IMR-90 (cell line): ENCODE data around the gene GOT2. TPM values are rescaled to one million over a fixed set of nuclear protein-coding genes. Genes with fewer than 3 reads are reported as not detected.

Experiments used
- ATAC-seq: fragments of 200-7000 bp; cut with Tn5 transposase; 2 replicates; pipeline ENCODE4 v1.9.1; 2020; ENCODE audit warnings: low read depth, mild to moderate bottlenecking, moderate library complexity
- BruUV-seq: library from RNA; stranded (reverse); fragments of 400-500 nt; replicated peaks from 2 replicates; lab custom pipeline; 2021; lab: Mats Ljungman, UMichigan
- CTCF ChIA-PET: fragments of 300-600 bp; formaldehyde crosslinking; extraction: SDS; loops from one replicate; lab custom pipeline; 2021; ENCODE audit warnings: antibody characterized with exemption; lab: Yijun Ruan, JAX
- POLR2A ChIA-PET: fragments of 300-600 bp; sonication (Branson Sonifier 250); formaldehyde crosslinking; loops from one replicate; lab custom pipeline; 2022; ENCODE audit warnings: antibody characterized with exemption; ENCODE audit not compliant: unreplicated experiment; lab: Charles Lee
- DNase-seq: peaks from one replicate; pipeline ENCODE4 v3.0.0; 2013
- H2AFZ ChIP-seq: replicated peaks from 2 replicates; pipeline ENCODE3; 2013; ENCODE audit warnings: low read length, mild to moderate bottlenecking; ENCODE audit not compliant: poor library complexity
- H2AK5ac ChIP-seq: 2 replicates; pipeline ENCODE4 v1.6.1; 2013; ENCODE audit warnings: low read depth, low read length, inconsistent platforms
- H2AK9ac ChIP-seq: replicated peaks from 2 replicates; pipeline ENCODE3; 2013; ENCODE audit warnings: mild to moderate bottlenecking, low read depth, low read length, moderate library complexity; ENCODE audit not compliant: poor library complexity
- H2BK120ac ChIP-seq: 2 replicates; pipeline ENCODE4 v1.6.1; 2013; ENCODE audit warnings: low read depth, low read length, inconsistent platforms
- H2BK15ac ChIP-seq: 3 replicates; pipeline ENCODE4 v1.6.1; 2013; ENCODE audit warnings: low read depth, low read length, inconsistent platforms
- H2BK20ac ChIP-seq: 2 replicates; pipeline ENCODE4 v1.6.1; 2013; ENCODE audit warnings: low read depth, mild to moderate bottlenecking, inconsistent platforms, low read length, moderate library complexity
- H2BK5ac ChIP-seq: 2 replicates; pipeline ENCODE4 v1.6.1; 2013; ENCODE audit warnings: mild to moderate bottlenecking, low read depth, low read length, inconsistent platforms; ENCODE audit not compliant: poor library complexity, severe bottlenecking
- H3K14ac ChIP-seq: replicated peaks from 2 replicates; pipeline ENCODE4 v1.6.1; 2013; ENCODE audit warnings: low read depth, low read length, inconsistent platforms
- H3K18ac ChIP-seq: 2 replicates; pipeline ENCODE4 v1.6.1; 2013; ENCODE audit warnings: low read depth, low read length, control low read depth
- H3K23ac ChIP-seq: 2 replicates; pipeline ENCODE4 v1.6.1; 2013; ENCODE audit warnings: low read depth, low read length, inconsistent platforms
- H3K27ac ChIP-seq: 2 replicates; pipeline ENCODE4 v1.5.1; 2013; ENCODE audit warnings: mild to moderate bottlenecking, control low read depth, low read length; ENCODE audit not compliant: insufficient read depth
- H3K27me3 ChIP-seq: 2 replicates; pipeline ENCODE4 v1.6.1; 2013; ENCODE audit warnings: low read length; ENCODE audit not compliant: control insufficient read depth, insufficient read depth
- H3K36me3 ChIP-seq: 2 replicates; pipeline ENCODE4 v1.6.1; 2013; ENCODE audit warnings: low read length, mixed read lengths; ENCODE audit not compliant: control insufficient read depth, insufficient read depth
- H3K4ac ChIP-seq: 2 replicates; pipeline ENCODE4 v1.6.1; 2013; ENCODE audit warnings: low read depth, low read length, inconsistent platforms
- H3K4me1 ChIP-seq: 2 replicates; pipeline ENCODE4 v1.6.1; 2013; ENCODE audit warnings: low read length, mixed read lengths; ENCODE audit not compliant: control insufficient read depth, insufficient read depth
- H3K4me2 ChIP-seq: 2 replicates; pipeline ENCODE4 v1.6.1; 2013; ENCODE audit warnings: low read depth, mild to moderate bottlenecking, control low read depth, low read length, moderate library complexity
- H3K4me3 ChIP-seq: 2 replicates; pipeline ENCODE4 v1.5.1; 2013; ENCODE audit warnings: low read depth, mild to moderate bottlenecking, control low read depth, low read length, moderate library complexity; ENCODE audit not compliant: insufficient read depth
- H3K56ac ChIP-seq: 2 replicates; pipeline ENCODE4 v1.6.1; 2013; ENCODE audit warnings: low read length, inconsistent platforms; ENCODE audit not compliant: insufficient read depth; ENCODE audit errors: extremely low read depth
- H3K79me1 ChIP-seq, 2 experiments: 2 replicates each; pipeline ENCODE4 v1.6.1; 2013; ENCODE audit warnings: low read length in 2 of 2, inconsistent platforms in 1 of 2, low read depth in 1 of 2
- H3K9ac ChIP-seq: 2 replicates; pipeline ENCODE4 v1.6.1; 2013; ENCODE audit warnings: low read depth, low read length, control low read depth
- H3K9me1 ChIP-seq: 2 replicates; pipeline ENCODE4 v1.6.1; 2013; ENCODE audit warnings: low read length, inconsistent platforms; ENCODE audit not compliant: insufficient read depth
- H3K9me3 ChIP-seq: 2 replicates; pipeline ENCODE4 v1.6.1; 2013; ENCODE audit warnings: low read length; ENCODE audit not compliant: control insufficient read depth, insufficient read depth
- H4K20me1 ChIP-seq: 2 replicates; pipeline ENCODE4 v1.6.1; 2013; ENCODE audit warnings: low read length, inconsistent platforms; ENCODE audit not compliant: insufficient read depth
- H4K5ac ChIP-seq: 2 replicates; pipeline ENCODE4 v1.6.1; 2013; ENCODE audit warnings: mild to moderate bottlenecking, low read depth, low read length, control low read depth
- H4K8ac ChIP-seq, 2 experiments: 2 replicates each; pipeline ENCODE4 v1.6.1; 2013; ENCODE audit warnings: low read depth in 2 of 2, low read length in 2 of 2, control low read depth in 1 of 2, inconsistent platforms in 1 of 2
- H4K91ac ChIP-seq: 2 replicates; pipeline ENCODE4 v1.6.1; 2013; ENCODE audit warnings: low read depth, low read length, inconsistent platforms; ENCODE audit not compliant: insufficient read depth
- MAFK ChIP-seq: IDR thresholded peaks from 2 replicates; pipeline ENCODE4 v1.6.1; 2012; ENCODE audit warnings: low read depth, low read length, improper control_type of control experiment
- RAD21 ChIP-seq: IDR thresholded peaks from 2 replicates; pipeline ENCODE4 v1.6.1; 2012; ENCODE audit warnings: low read length, improper control_type of control experiment
- SMC3 ChIP-seq: fragments of 150-350 bp; IDR thresholded peaks from 2 replicates; pipeline ENCODE4 v1.6.1; 2016; ENCODE audit warnings: low read depth, mild to moderate bottlenecking, antibody characterized with exemption, low read length, moderate library complexity
- WGBS, 2 experiments: methylation state at CpG; one replicate each; pipeline versions ENCODE4 v1.1.5 to v1.1.7; 2013; ENCODE audit warnings: missing lambda C conversion rate in 2 of 2; ENCODE audit not compliant: insufficient read length in 1 of 2; ENCODE audit errors: extremely low coverage in 2 of 2; 5-methylcytosine and 5-hydroxymethylcytosine counted together
- dilution Hi-C: fragments of 300-500 bp; cut with HindIII; formaldehyde crosslinking; loops from one replicate; pipeline ENCODE4 v1.14.3; 2018; ENCODE audit warnings: low sequenced_read_pairs; ENCODE audit not compliant: unreplicated experiment
- in situ Hi-C: fragments of 300-500 bp; cut with MboI; formaldehyde crosslinking; loops from 3 replicates; pipeline ENCODE4 v1.14.3; 2019; ENCODE audit warnings: low sequenced_read_pairs, inconsistent platforms, mixed read lengths
- intact Hi-C: fragments of 100-400 bp; cut with micrococcal nuclease; formaldehyde crosslinking; loops from 2 replicates; pipeline ENCODE4 v1.10.0; 2022
- polyA plus RNA-seq, 3 experiments: library from polyadenylated mRNA; depleted of rRNA; stranded (reverse); fragments of >200 nt; gene quantifications; 2 replicates each; pipeline ENCODE4 v1.2.3, GENCODE V29; 2012; ENCODE audit warnings: low replicate concordance in 1 of 3
- total RNA-seq: library from RNA; depleted of rRNA; stranded (reverse); fragments of >200 nt; gene quantifications from 2 replicates; pipeline ENCODE4 v1.2.3, GENCODE V29; 2012

Gene GOT2
- total and polyA plus RNA-seq, 2 of the 4 experiments (the other 2 are of a cell fraction): 50.2 to 60.2 TPM

DNA sequence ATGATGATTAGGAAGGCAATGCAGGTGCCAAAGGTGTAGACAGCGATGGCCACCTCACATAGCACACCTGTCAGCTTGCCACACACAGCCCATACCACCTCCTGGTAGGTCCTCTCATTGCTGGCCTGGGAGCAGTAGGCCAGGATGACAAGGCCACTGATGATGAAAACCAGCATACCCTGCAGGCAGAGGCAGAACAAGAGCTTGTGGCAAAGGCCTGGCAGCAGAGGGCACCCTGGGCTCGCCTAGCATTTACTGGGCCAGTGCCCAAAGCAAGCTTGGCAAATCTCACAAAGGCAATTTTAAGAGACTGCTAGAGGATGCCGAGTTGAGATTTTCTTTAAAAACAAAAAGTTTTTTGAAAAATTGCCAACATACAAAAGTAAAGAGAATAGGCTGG is 55.4 kb downstream of the GOT2 start:
- no peak overlapping the region for H2BK120ac ChIP-seq
- peak overlapping the region; percentile 80 for H2AK9ac ChIP-seq
- BruUV-seq: no TSS peak
- H3K4me1 ChIP-seq: peaks cover 6% of the 10 kb centered on the region
- H3K56ac ChIP-seq: no peak overlapping the region
- no peaks in the 10 kb centered on the region; the same call in 1 of the 2 replicates for H4K20me1 ChIP-seq
- no peak overlapping the region for H3K14ac ChIP-seq
- no peak overlapping the region for H2BK15ac ChIP-seq
- H3K4me3 ChIP-seq: no peak overlapping the region
- H3K79me1 ChIP-seq: peaks cover 7 to 24% of the 10 kb centered on the region in 2 experiments
- no peaks in the 10 kb centered on the region for H3K9me3 ChIP-seq
- no peak overlapping the region for H4K8ac ChIP-seq
- dilution Hi-C loops (no loop called here), intact Hi-C loops (loop anchor here (1.0 kb wide), 1 partner anchor 78 kb away; no protein-coding TSS in a partner anchor), in situ Hi-C loops (no loop called here)
- H3K4ac ChIP-seq: no peak overlapping the region
- H3K9me1 ChIP-seq: peaks cover 10% of the 10 kb centered on the region
- H2AFZ ChIP-seq: no peak overlapping the region
- H3K23ac ChIP-seq: no peak overlapping the region
- no peak overlapping the region for H4K5ac ChIP-seq
- H3K4me2 ChIP-seq: no peak overlapping the region
- H4K91ac ChIP-seq: no peak overlapping the region
- WGBS, 2 experiments: no CpG with 5 or more reads among the region's 3 CpGs
- TF ChIP-seq MAFK: no peak
- TF ChIP-seq RAD21: peak; percentile 20; the same call in 1 of the 2 replicates
- TF ChIP-seq SMC3: 0 out of 2 replicates have a peak, but pooled peaks have one; percentile 18
- no peak overlapping the region for H2BK5ac ChIP-seq
- no peak overlapping the region for H3K9ac ChIP-seq
- no peak overlapping the region for H2BK20ac ChIP-seq
- peak; percentile 59; the same call in 1 of the 2 replicates for ATAC-seq
- no peak for DNase-seq
- ChIA-PET POLR2A (no interaction called here), CTCF (interaction anchor here (0.6 to 2.3 kb wide), 2 partner anchors 77 to 343 kb away, joined by 5 to 8 read pairs; no protein-coding TSS in a partner anchor)
- peaks cover 44% of the 10 kb centered on the region for H3K36me3 ChIP-seq
- H3K18ac ChIP-seq: no peak overlapping the region
- H3K27ac ChIP-seq: no peak overlapping the region
- no peak overlapping the region for H2AK5ac ChIP-seq
- H3K27me3 ChIP-seq: no peaks in the 10 kb centered on the region
